Testis (tissue), 2 donors: Measurements from ENCODE around the gene USP50.

Experiments used
- POLR2A ChIP-seq: fragments of 450-650 bp; IDR thresholded peaks from one replicate; pipeline ENCODE4 v1.6.1; 2017; ENCODE audit warnings: antibody characterized with exemption, mild to moderate bottlenecking, moderate library complexity
- TF ChIP-seq, protein P1 (sequence below), 3 experiments: fragments of 450-650 bp in 2 of 3; fragments of 200-600 bp in 1 of 3; sonication (generic) in 1 of 3; IDR thresholded peaks; one replicate each; pipeline ENCODE4 v1.5.1; 2016 to 2019; ENCODE audit warnings: antibody characterized with exemption in 3 of 3, mild to moderate bottlenecking in 2 of 3, moderate library complexity in 1 of 3

DNA sequence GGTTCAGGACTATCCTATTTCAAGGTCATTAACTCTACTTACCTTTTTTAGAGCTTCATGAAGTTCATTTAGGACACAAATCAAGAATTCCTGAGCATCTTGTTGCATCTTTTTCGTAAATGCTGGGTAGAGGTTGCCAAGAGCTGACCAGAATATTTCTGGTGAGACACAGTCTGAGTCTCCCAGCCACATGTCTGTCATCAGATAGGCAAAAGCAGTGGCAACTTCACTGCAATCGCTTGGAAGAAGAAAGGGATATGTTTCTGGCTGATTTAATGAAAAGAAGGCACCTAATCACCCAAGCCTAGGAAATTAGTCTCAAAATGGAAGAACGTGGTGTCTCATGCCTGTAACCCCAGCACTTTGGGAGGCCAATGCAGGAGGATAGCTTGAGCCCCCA is 2.9 kb downstream of the USP50 start:
- TF ChIP-seq, protein P1, sequence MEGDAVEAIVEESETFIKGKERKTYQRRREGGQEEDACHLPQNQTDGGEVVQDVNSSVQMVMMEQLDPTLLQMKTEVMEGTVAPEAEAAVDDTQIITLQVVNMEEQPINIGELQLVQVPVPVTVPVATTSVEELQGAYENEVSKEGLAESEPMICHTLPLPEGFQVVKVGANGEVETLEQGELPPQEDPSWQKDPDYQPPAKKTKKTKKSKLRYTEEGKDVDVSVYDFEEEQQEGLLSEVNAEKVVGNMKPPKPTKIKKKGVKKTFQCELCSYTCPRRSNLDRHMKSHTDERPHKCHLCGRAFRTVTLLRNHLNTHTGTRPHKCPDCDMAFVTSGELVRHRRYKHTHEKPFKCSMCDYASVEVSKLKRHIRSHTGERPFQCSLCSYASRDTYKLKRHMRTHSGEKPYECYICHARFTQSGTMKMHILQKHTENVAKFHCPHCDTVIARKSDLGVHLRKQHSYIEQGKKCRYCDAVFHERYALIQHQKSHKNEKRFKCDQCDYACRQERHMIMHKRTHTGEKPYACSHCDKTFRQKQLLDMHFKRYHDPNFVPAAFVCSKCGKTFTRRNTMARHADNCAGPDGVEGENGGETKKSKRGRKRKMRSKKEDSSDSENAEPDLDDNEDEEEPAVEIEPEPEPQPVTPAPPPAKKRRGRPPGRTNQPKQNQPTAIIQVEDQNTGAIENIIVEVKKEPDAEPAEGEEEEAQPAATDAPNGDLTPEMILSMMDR (IDR thresholded peaks at IDR 0.05) = no peak
- TF ChIP-seq POLR2A = no peak
